GM12801 (cell line): ENCODE measurements around the gene PFKFB1.

Experiments used
- CTCF ChIP-seq: IDR thresholded peaks from one replicate; pipeline ENCODE4 v1.5.1; 2011; ENCODE audit warnings: control low read depth; ENCODE audit not compliant: insufficient read length; ENCODE audit errors: extremely low read depth

Gene PFKFB1

GRCh38 chrX:54934058-54934457 is 59.9 kb downstream of the PFKFB1 start:
- TF ChIP-seq CTCF = no peak

GRCh38 chrX:54933150-54933826 is 60.7 kb downstream of the PFKFB1 start:
- TF ChIP-seq CTCF = no peak

- no peak for TF ChIP-seq CTCF
Observed at GRCh38 chrX:54931107-54931506, 62.9 kb downstream of the PFKFB1 start.

GRCh38 chrX:54930291-54931049 is 63.5 kb downstream of the PFKFB1 start:
- TF ChIP-seq CTCF = no peak

- TF ChIP-seq CTCF = no peak
Observed at GRCh38 chrX:54928876-54929275, 65.1 kb downstream of the PFKFB1 start.

- no peak for TF ChIP-seq CTCF
Observed at GRCh38 chrX:54926978-54927377, 67.0 kb downstream of the PFKFB1 start.

- TF ChIP-seq CTCF = no peak
Observed at GRCh38 chrX:54923376-54923775, 70.6 kb downstream of the PFKFB1 start.
